ENCODE measurements around the gene GRIK4. TPM values are rescaled to one million over a fixed set of nuclear protein-coding genes. Genes with fewer than 3 reads are reported as not detected.
"Not testable (repeated sequence)": the region's sequence is repeated elsewhere in the genome, so short reads cannot be mapped to it uniquely, and the experiment has no call there.

Gene GRIK4
- total RNA-seq, 2 experiments from 2014 or later = not detected

- Mint-ChIP-seq H3K9me3 (no peaks in the 10 kb centered on the region), H3K27me3 (peaks cover 22% of the 10 kb centered on the region), H3K27ac (no peak overlapping the region), H3K36me3 (no peaks in the 10 kb centered on the region), H3K4me3 (no peak overlapping the region), H3K4me1 (ENCODE audit: low read depth) (peaks cover 6% of the 10 kb centered on the region)
- no peak for DNase-seq
- ChIA-PET CTCF (no interaction called here), POLR2A (no interaction called here)
- intact Hi-C loops (cut with micrococcal nuclease) = no loop called here
Observed at GRCh38 chr11:120577041-120577440, 65.5 kb downstream of the GRIK4 start.

GRCh38 chr11:120577624-120578363, 66.2 kb downstream of the GRIK4 start:
- CTCF ChIA-PET = no interaction called here
- H3K36me3 Mint-ChIP-seq = no peaks in the 10 kb centered on the region
- intact Hi-C loops (cut with micrococcal nuclease) = no loop called here
- no peak overlapping the region for H3K4me3 Mint-ChIP-seq
- POLR2A ChIA-PET = no interaction called here
- no peak overlapping the region for H3K27ac Mint-ChIP-seq
- H3K4me1 Mint-ChIP-seq (ENCODE audit: low read depth) = peaks cover 6% of the 10 kb centered on the region
- no peak for DNase-seq
- no peaks in the 10 kb centered on the region for H3K9me3 Mint-ChIP-seq
- H3K27me3 Mint-ChIP-seq = peaks cover 23% of the 10 kb centered on the region

- intact Hi-C loops (cut with micrococcal nuclease) = no loop called here
- H3K9me3 Mint-ChIP-seq = peaks cover 7% of the 10 kb centered on the region
- peaks cover 32% of the 10 kb centered on the region for H3K27me3 Mint-ChIP-seq
- no peaks in the 10 kb centered on the region for H3K36me3 Mint-ChIP-seq
- no peak overlapping the region for H3K4me3 Mint-ChIP-seq
- DNase-seq = no peak
- POLR2A ChIA-PET = no interaction called here
- H3K27ac Mint-ChIP-seq = no peak overlapping the region
- CTCF ChIA-PET = no interaction called here
- H3K4me1 Mint-ChIP-seq (ENCODE audit: low read depth) = peaks cover 6% of the 10 kb centered on the region
Observed at GRCh38 chr11:120578596-120579154, 67.1 kb downstream of the GRIK4 start.

GRCh38 chr11:120579611-120580031, 68.1 kb downstream of the GRIK4 start:
- intact Hi-C loops (cut with micrococcal nuclease) = no loop called here
- Mint-ChIP-seq H3K36me3 (no peaks in the 10 kb centered on the region), H3K27me3 (peaks cover 33% of the 10 kb centered on the region), H3K9me3 (peaks cover 10% of the 10 kb centered on the region), H3K4me1 (ENCODE audit: low read depth) (peaks cover 6% of the 10 kb centered on the region), H3K4me3 (no peak overlapping the region), H3K27ac (no peak overlapping the region)
- ChIA-PET CTCF (no interaction called here), POLR2A (no interaction called here)
- no peak for DNase-seq

DNA sequence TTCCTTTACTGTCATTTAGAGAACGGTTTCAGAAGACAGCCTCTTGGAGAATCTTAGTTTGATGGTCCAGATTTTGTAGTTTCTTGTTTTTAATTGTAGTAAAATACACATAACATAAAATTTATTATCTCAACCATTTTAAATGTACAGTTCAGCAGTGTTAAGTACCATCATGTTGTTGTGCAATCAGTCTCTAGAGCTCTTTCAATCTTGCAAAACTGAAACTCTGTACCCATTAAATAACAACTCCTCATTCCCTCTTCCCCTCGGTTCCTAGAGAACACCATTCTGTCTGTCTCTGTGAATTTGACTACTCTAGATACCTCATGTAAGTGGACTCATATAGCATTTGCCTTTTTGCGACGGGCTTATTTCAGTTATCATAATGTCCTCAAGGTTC, 69.8 kb downstream of the GRIK4 start:
- no peaks in the 10 kb centered on the region for H3K36me3 Mint-ChIP-seq
- H3K27me3 Mint-ChIP-seq = peaks cover 34% of the 10 kb centered on the region
- no peak overlapping the region for H3K27ac Mint-ChIP-seq
- H3K4me1 Mint-ChIP-seq (ENCODE audit: low read depth) = peaks cover 6% of the 10 kb centered on the region
- ChIA-PET CTCF (no interaction called here), POLR2A (no interaction called here)
- no peak for DNase-seq
- H3K4me3 Mint-ChIP-seq = no peak overlapping the region
- peaks cover 10% of the 10 kb centered on the region for H3K9me3 Mint-ChIP-seq
- intact Hi-C loops (cut with micrococcal nuclease) = no loop called here

DNA sequence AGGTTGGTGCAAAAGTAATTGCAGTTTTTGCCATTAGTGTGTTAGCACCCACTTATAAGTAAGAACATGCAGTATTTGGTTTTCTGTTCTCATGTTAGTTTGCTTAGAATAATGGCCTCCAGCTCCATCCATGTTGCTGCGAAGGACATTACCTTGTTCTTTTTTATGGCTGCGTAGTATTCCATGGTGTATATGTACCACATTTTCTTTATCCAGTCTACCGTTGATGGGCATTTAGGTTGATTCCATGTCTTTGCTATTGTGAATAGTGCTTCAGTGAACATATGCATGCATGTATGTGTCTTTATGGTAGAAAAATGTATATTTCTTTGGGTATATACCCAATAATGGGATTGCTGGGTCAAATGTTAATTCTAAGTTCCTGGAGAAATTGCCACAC, 71.0 kb downstream of the GRIK4 start:
- DNase-seq; H3K4me1 Mint-ChIP-seq (ENCODE audit: low read depth); CTCF ChIA-PET; H3K36me3 Mint-ChIP-seq; H3K27ac Mint-ChIP-seq; POLR2A ChIA-PET; H3K4me3 Mint-ChIP-seq; intact Hi-C loops (cut with micrococcal nuclease): not testable (repeated sequence)
- Mint-ChIP-seq H3K9me3 (peaks cover 10% of the 10 kb centered on the region), H3K27me3 (peaks cover 31% of the 10 kb centered on the region)

- ChIA-PET CTCF (no interaction called here), POLR2A (no interaction called here)
- no peaks in the 10 kb centered on the region for H3K36me3 Mint-ChIP-seq
- no peak for DNase-seq
- H3K27me3 Mint-ChIP-seq = peaks cover 37% of the 10 kb centered on the region
- no peak overlapping the region for H3K27ac Mint-ChIP-seq
- intact Hi-C loops (cut with micrococcal nuclease) = no loop called here
- H3K9me3 Mint-ChIP-seq = peaks cover 10% of the 10 kb centered on the region
- no peaks in the 10 kb centered on the region for H3K4me1 Mint-ChIP-seq (ENCODE audit: low read depth)
- H3K4me3 Mint-ChIP-seq = no peak overlapping the region
Observed at GRCh38 chr11:120586072-120586471, 74.5 kb downstream of the GRIK4 start.

DNA sequence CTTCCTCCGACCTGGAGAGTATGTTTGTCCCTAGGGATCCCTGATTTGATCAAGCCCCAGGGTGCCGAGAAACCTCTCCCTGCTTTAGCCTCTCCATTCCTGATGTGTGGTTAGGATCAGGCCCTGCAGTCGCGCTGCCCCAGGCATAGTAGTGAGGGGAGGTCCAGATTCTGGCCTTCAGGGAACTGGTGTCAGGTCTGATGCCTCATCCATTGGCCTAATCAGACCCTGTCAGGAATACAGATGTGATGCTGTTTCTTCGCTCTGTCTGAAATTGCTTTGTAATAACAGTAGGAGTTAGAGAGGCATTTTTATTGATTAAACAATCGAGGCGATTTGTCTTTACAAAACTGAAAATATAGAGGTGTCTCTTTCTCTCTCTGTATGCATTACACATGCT, 75.2 kb downstream of the GRIK4 start:
- ChIA-PET POLR2A (no interaction called here), CTCF (no interaction called here)
- Mint-ChIP-seq H3K27ac (no peak overlapping the region), H3K36me3 (no peaks in the 10 kb centered on the region), H3K4me1 (ENCODE audit: low read depth) (no peaks in the 10 kb centered on the region), H3K4me3 (no peak overlapping the region), H3K27me3 (peaks cover 37% of the 10 kb centered on the region), H3K9me3 (peaks cover 10% of the 10 kb centered on the region)
- DNase-seq = no peak
- intact Hi-C loops (cut with micrococcal nuclease) = no loop called here

DNA sequence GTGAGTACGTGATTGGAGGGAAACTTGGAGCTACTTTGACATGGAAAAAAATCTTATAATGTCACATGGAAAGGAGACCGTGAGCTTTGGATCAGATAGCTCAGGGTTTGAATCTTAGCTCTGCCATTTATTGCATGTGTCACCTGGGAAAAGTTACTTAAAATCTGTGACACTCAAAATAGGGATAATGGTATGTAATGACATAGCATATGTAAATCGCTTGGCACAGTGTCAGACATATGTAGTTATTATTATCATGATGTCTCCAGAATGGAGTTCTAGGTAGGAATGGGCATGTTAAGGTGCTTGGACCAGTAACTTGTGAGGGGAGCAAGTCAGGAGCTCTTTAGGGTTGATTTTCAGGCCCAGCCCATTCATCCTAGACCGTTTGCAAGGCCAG, 75.8 kb downstream of the GRIK4 start:
- Mint-ChIP-seq H3K36me3 (no peaks in the 10 kb centered on the region), H3K4me3 (no peak overlapping the region), H3K27me3 (peaks cover 39% of the 10 kb centered on the region), H3K4me1 (ENCODE audit: low read depth) (no peaks in the 10 kb centered on the region), H3K27ac (no peak overlapping the region), H3K9me3 (peaks cover 10% of the 10 kb centered on the region)
- ChIA-PET CTCF (no interaction called here), POLR2A (no interaction called here)
- no peak for DNase-seq
- intact Hi-C loops (cut with micrococcal nuclease) = no loop called here

DNA sequence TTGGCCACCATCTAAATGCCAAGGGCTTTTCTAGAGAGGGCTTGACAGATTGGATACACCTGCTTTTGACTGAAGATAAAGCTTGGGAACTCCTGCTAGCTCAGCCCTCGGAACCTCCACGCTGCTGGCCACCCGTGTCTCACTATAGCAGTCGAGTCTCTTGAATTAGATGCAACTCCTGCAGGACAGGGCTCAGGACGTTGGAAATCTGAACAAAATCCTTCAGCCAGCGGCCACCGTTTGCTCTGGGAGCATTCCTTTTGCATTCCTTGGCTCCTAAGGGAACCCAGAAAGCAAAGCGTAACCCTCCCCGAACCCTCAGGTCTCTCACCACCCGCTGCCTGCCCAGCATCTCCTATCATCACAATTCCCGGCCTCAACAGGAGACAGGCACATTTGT, 77.8 kb downstream of the GRIK4 start:
- H3K4me3 Mint-ChIP-seq = no peak overlapping the region

GRCh38 chr11:120590472-120590871, 78.9 kb downstream of the GRIK4 start:
- DNase-seq = no peak
- Mint-ChIP-seq H3K36me3 (no peaks in the 10 kb centered on the region), H3K27ac (no peak overlapping the region), H3K4me1 (ENCODE audit: low read depth) (no peaks in the 10 kb centered on the region), H3K27me3 (peaks cover 29% of the 10 kb centered on the region), H3K9me3 (no peaks in the 10 kb centered on the region), H3K4me3 (no peak overlapping the region)
- ChIA-PET POLR2A (no interaction called here), CTCF (no interaction called here)
- intact Hi-C loops (cut with micrococcal nuclease) = no loop called here

More for the DNA sequence above, 77.8 kb downstream of the GRIK4 start:
- H3K27me3 Mint-ChIP-seq = peaks cover 30% of the 10 kb centered on the region
- DNase-seq = no peak
- H3K27ac Mint-ChIP-seq = no peak overlapping the region
- intact Hi-C loops (cut with micrococcal nuclease) = no loop called here
- H3K4me1 Mint-ChIP-seq (ENCODE audit: low read depth) = no peaks in the 10 kb centered on the region
- POLR2A ChIA-PET = no interaction called here
- H3K9me3 Mint-ChIP-seq = no peaks in the 10 kb centered on the region
- CTCF ChIA-PET = no interaction called here
- no peaks in the 10 kb centered on the region for H3K36me3 Mint-ChIP-seq

DNA sequence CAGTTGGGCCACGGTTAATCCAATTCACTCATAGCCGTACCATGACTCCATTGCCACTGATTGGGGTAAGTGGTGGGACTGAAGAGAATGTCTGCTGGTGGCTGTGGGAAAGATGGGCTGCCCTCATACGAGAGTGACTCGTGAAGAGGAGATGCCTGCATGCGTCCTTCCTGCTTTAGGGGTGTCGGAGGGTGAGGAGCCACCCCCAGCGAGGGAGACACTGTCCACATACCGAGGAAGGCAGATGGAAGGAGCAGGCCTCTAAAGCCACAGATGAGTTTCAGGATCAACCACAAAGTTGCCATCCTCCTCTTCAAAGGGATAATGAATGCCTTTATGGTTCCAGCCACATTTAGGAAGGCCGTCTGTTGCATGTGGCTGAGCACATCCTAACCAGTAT, 83.2 kb downstream of the GRIK4 start:
- H3K27ac Mint-ChIP-seq = no peak overlapping the region
- no peak for DNase-seq
- intact Hi-C loops (cut with micrococcal nuclease) = no loop called here
- no peaks in the 10 kb centered on the region for H3K36me3 Mint-ChIP-seq
- peaks cover 19% of the 10 kb centered on the region for H3K27me3 Mint-ChIP-seq
- H3K9me3 Mint-ChIP-seq = no peaks in the 10 kb centered on the region
- POLR2A ChIA-PET = no interaction called here
- H3K4me3 Mint-ChIP-seq = no peak overlapping the region
- H3K4me1 Mint-ChIP-seq (ENCODE audit: low read depth) = no peaks in the 10 kb centered on the region
- CTCF ChIA-PET = no interaction called here

DNA sequence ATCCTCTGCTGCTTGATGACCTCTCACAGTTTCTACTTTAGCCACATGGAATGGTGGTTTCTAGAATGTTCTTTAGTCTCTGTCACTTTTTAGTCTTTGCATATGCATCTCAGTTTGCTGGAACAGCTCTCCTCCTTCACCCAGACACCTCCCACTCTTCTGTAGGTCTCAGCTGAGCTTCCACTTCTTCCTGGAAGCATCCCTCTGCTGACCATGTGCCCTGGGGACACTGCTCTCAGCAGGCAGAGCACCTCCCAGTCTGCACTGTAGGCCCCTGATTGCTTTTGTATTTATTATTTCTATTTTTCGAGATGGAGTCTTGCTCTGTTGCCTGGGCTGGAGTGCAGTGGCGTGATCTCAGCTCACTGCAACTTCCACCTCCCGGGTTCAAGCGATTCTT, 84.0 kb downstream of the GRIK4 start:
- no peak for DNase-seq
- Mint-ChIP-seq H3K4me1 (ENCODE audit: low read depth) (no peaks in the 10 kb centered on the region), H3K4me3 (no peak overlapping the region), H3K27me3 (peaks cover 21% of the 10 kb centered on the region), H3K36me3 (no peaks in the 10 kb centered on the region), H3K9me3 (no peaks in the 10 kb centered on the region), H3K27ac (no peak overlapping the region)
- intact Hi-C loops (cut with micrococcal nuclease) = no loop called here
- ChIA-PET CTCF (no interaction called here), POLR2A (no interaction called here)

Measured in activated CD4-positive, alpha-beta memory T cell treated with anti-CD3 and anti-CD28 coated beads for 36 hours (primary cell).